DND-41 (cell line): ENCODE measurements around the gene ITPR1.

Experiments
- ATAC-seq: fragments of 200-7000 bp; cut with Tn5 transposase; 3 replicates; pipeline ENCODE4 v1.9.1; 2021; ENCODE audit warnings: low read depth; ENCODE audit not compliant: insufficient read depth
- DNase-seq: peaks from one replicate; pipeline ENCODE4 v3.0.0-alpha.2; 2020
- H2AFZ ChIP-seq: 2 replicates; pipeline ENCODE4 v1.6.0; 2012; ENCODE audit warnings: low read depth, low read length
- H3K27ac ChIP-seq: 2 replicates; pipeline ENCODE4 v1.5.1; 2012; ENCODE audit warnings: low read length, inconsistent platforms
- H3K27me3 ChIP-seq: fragments of 200-600 bp; sonication (generic); 2 replicates; pipeline ENCODE4 v1.6.0; 2012; ENCODE audit warnings: low read length, mild to moderate bottlenecking, inconsistent platforms; ENCODE audit not compliant: insufficient read depth, poor library complexity
- H3K36me3 ChIP-seq: 2 replicates; pipeline ENCODE4 v1.5.1; 2012; ENCODE audit warnings: low read length, inconsistent platforms; ENCODE audit not compliant: insufficient read depth
- H3K4me1 ChIP-seq: 2 replicates; pipeline ENCODE4 v1.5.1; 2012; ENCODE audit warnings: mild to moderate bottlenecking, low read length; ENCODE audit not compliant: insufficient read depth
- H3K4me2 ChIP-seq: 2 replicates; pipeline ENCODE4 v1.6.0; 2012; ENCODE audit warnings: mild to moderate bottlenecking, moderate library complexity, low read length, inconsistent platforms; ENCODE audit not compliant: insufficient read depth
- H3K4me3 ChIP-seq, 2 experiments: fragments of 200-600 bp in 1 of 2; shearing (Covaris generic) in 1 of 2; 2 replicates each; pipeline ENCODE4 v1.5.1; 2012 to 2016; ENCODE audit warnings: inconsistent platforms in 2 of 2, low read length in 2 of 2, mild to moderate bottlenecking in 2 of 2, low read depth in 1 of 2, moderate library complexity in 1 of 2
- H3K79me2 ChIP-seq: 2 replicates; pipeline ENCODE4 v1.6.0; 2012; ENCODE audit warnings: low read length, inconsistent platforms; ENCODE audit not compliant: insufficient read depth
- H3K9ac ChIP-seq: 2 replicates; pipeline ENCODE4 v1.6.0; 2012; ENCODE audit warnings: low read depth, mild to moderate bottlenecking, inconsistent platforms, low read length, moderate library complexity
- H3K9me3 ChIP-seq: 2 replicates; pipeline ENCODE4 v1.5.1; 2012; ENCODE audit warnings: low read length, moderate library complexity, mild to moderate bottlenecking, inconsistent platforms; ENCODE audit not compliant: insufficient read depth, severe bottlenecking
- H4K20me1 ChIP-seq: 2 replicates; pipeline ENCODE4 v1.6.0; 2012; ENCODE audit warnings: low read length; ENCODE audit not compliant: insufficient read depth
- CTCF ChIP-seq: IDR thresholded peaks from 2 replicates; pipeline ENCODE4 v1.5.1; 2012; ENCODE audit warnings: borderline replicate concordance, low read length, moderate library complexity, mild to moderate bottlenecking; ENCODE audit not compliant: poor library complexity, severe bottlenecking; ENCODE audit errors: extremely low read depth
- EZH2 ChIP-seq: IDR thresholded peaks from 3 replicates; pipeline ENCODE4 v1.6.1; 2012; ENCODE audit warnings: borderline replicate concordance, low read depth, mild to moderate bottlenecking, moderate library complexity, low read length, inconsistent platforms; ENCODE audit not compliant: severe bottlenecking

ITPR1 gene

GRCh38 chr3:4474683-4475490, 18.3 kb upstream of the ITPR1 start:
- Histone ChIP-seq H3K4me2 (no peak overlapping the region), H2AFZ (peak overlapping the region; percentile 47; the same call in 1 of the 2 replicates)

GRCh38 chr3:4475804-4476203, 17.3 kb upstream of the ITPR1 start:
- no peaks in the 10 kb centered on the region for H3K79me2 ChIP-seq
- no peaks in the 10 kb centered on the region for H3K36me3 ChIP-seq
- no peak for TF ChIP-seq CTCF
- no peak for TF ChIP-seq EZH2
- no peak overlapping the region for H3K4me2 ChIP-seq
- H3K4me3 ChIP-seq = no peak overlapping the region
- no peaks in the 10 kb centered on the region for H3K4me1 ChIP-seq
- H4K20me1 ChIP-seq = no peaks in the 10 kb centered on the region
- no peaks in the 10 kb centered on the region for H3K9me3 ChIP-seq
- H3K27ac ChIP-seq = no peak overlapping the region
- no peak overlapping the region for H2AFZ ChIP-seq
- no peak overlapping the region for H3K9ac ChIP-seq
- peaks cover 19% of the 10 kb centered on the region for H3K27me3 ChIP-seq
- ATAC-seq (no peak), DNase-seq (no peak)

More at GRCh38 chr3:4474683-4475490, 18.3 kb upstream of the ITPR1 start:
- Histone ChIP-seq H3K4me3 (no peak overlapping the region), H3K4me1 (no peaks in the 10 kb centered on the region), H3K9ac (no peak overlapping the region), H4K20me1 (no peaks in the 10 kb centered on the region), H3K9me3 (no peaks in the 10 kb centered on the region), H3K27ac (no peak overlapping the region), H3K36me3 (no peaks in the 10 kb centered on the region), H3K27me3 (peaks cover 19% of the 10 kb centered on the region), H3K79me2 (no peaks in the 10 kb centered on the region)
- DNase-seq (no peak), ATAC-seq (no peak)
- no peak for TF ChIP-seq CTCF
- no peak for TF ChIP-seq EZH2

GRCh38 chr3:4476496-4476895, 16.7 kb upstream of the ITPR1 start:
- no peak overlapping the region for H3K4me2 ChIP-seq
- no peaks in the 10 kb centered on the region for H3K79me2 ChIP-seq
- H3K9ac ChIP-seq = no peak overlapping the region
- H3K4me3 ChIP-seq = no peak overlapping the region
- no peaks in the 10 kb centered on the region for H3K36me3 ChIP-seq
- no peaks in the 10 kb centered on the region for H3K4me1 ChIP-seq
- H3K27me3 ChIP-seq = peaks cover 19% of the 10 kb centered on the region
- H3K27ac ChIP-seq = no peak overlapping the region
- H2AFZ ChIP-seq = no peak overlapping the region
- no peaks in the 10 kb centered on the region for H3K9me3 ChIP-seq
- H4K20me1 ChIP-seq = no peaks in the 10 kb centered on the region
- TF ChIP-seq EZH2 = no peak
- TF ChIP-seq CTCF = no peak
- no peak for DNase-seq
- ATAC-seq = no peak
